ENCODE measurements around the gene PTPRT.

Gene PTPRT

GRCh38 chr20:43119720-43120119 is 70.0 kb downstream of the PTPRT start:
- no peak overlapping the region for H3K27ac Mint-ChIP-seq
- no peak overlapping the region for H3K4me3 Mint-ChIP-seq
- no peaks in the 10 kb centered on the region for H3K4me1 Mint-ChIP-seq (ENCODE audit: low read depth)
- DNase-seq: no peak
- H3K36me3 Mint-ChIP-seq (ENCODE audit: low read depth): no peaks in the 10 kb centered on the region
- H3K27me3 Mint-ChIP-seq: no peaks in the 10 kb centered on the region
- no peaks in the 10 kb centered on the region for H3K9me3 Mint-ChIP-seq

- Mint-ChIP-seq H3K36me3 (ENCODE audit: low read depth) (no peaks in the 10 kb centered on the region), H3K27me3 (peaks cover 6% of the 10 kb centered on the region), H3K27ac (no peak overlapping the region), H3K9me3 (peaks cover 1% of the 10 kb centered on the region), H3K4me1 (ENCODE audit: low read depth) (no peaks in the 10 kb centered on the region), H3K4me3 (no peak overlapping the region)
- no peak for DNase-seq
Measured at GRCh38 chr20:43102394-43102793, 87.3 kb downstream of the PTPRT start.

GRCh38 chr20:43096931-43097260 is 92.8 kb downstream of the PTPRT start:
- peaks cover 3% of the 10 kb centered on the region for H3K27me3 Mint-ChIP-seq
- H3K9me3 Mint-ChIP-seq: peaks cover 14% of the 10 kb centered on the region
- H3K27ac Mint-ChIP-seq: no peak overlapping the region
- DNase-seq: no peak
- H3K4me3 Mint-ChIP-seq: no peak overlapping the region
- H3K4me1 Mint-ChIP-seq (ENCODE audit: low read depth): no peaks in the 10 kb centered on the region
- no peaks in the 10 kb centered on the region for H3K36me3 Mint-ChIP-seq (ENCODE audit: low read depth)

DNA sequence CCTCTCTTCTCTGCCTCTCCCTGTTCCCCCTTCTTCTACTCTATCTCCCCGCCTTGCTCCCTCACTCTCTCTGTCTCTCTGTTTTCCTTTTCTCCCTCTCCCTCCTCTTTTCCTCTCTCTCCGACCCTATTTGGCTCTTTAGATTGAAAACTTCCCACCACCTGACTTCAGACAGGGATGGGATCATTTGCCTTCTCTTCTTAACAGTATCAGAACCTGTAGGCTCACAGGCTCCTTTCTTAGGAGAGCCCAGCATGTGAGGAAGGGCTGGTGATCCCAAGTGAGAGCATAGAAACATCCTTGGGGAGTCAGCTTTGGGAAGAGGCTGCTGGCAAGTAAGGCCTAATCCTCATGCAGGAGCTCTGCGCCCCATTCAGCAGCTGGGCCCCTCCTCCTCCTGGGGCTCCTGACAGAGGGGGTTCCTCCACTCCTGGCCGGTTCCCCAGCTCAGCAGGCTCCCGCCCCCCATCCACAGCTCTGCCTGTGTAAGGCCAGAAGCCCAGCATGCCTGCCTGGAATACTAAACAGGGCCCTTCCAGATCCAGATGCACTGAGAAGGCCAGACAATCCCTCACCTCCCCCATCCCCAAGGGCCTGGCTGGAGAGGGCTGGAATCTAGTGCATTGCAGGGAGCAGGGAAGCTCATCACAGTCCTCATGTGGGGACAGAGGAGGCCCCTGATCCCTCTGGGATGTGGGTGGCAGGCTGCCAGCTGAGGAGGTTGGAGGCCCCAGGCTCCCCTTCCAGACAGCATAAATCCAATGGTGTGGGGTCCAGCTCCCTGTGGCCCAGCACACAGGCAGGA is 93.4 kb downstream of the PTPRT start:
- no peak overlapping the region for H3K4me3 Mint-ChIP-seq
- peaks cover 3% of the 10 kb centered on the region for H3K27me3 Mint-ChIP-seq
- no peak overlapping the region for H3K27ac Mint-ChIP-seq
- no peaks in the 10 kb centered on the region for H3K4me1 Mint-ChIP-seq (ENCODE audit: low read depth)
- DNase-seq: no peak
- peaks cover 14% of the 10 kb centered on the region for H3K9me3 Mint-ChIP-seq
- no peaks in the 10 kb centered on the region for H3K36me3 Mint-ChIP-seq (ENCODE audit: low read depth)

- Mint-ChIP-seq H3K4me1 (ENCODE audit: low read depth) (no peaks in the 10 kb centered on the region), H3K36me3 (ENCODE audit: low read depth) (no peaks in the 10 kb centered on the region), H3K9me3 (peaks cover 14% of the 10 kb centered on the region), H3K27ac (no peak overlapping the region), H3K4me3 (no peak overlapping the region), H3K27me3 (peaks cover 3% of the 10 kb centered on the region)
- no peak for DNase-seq
Measured at GRCh38 chr20:43095034-43095433, 94.7 kb downstream of the PTPRT start.

DNA sequence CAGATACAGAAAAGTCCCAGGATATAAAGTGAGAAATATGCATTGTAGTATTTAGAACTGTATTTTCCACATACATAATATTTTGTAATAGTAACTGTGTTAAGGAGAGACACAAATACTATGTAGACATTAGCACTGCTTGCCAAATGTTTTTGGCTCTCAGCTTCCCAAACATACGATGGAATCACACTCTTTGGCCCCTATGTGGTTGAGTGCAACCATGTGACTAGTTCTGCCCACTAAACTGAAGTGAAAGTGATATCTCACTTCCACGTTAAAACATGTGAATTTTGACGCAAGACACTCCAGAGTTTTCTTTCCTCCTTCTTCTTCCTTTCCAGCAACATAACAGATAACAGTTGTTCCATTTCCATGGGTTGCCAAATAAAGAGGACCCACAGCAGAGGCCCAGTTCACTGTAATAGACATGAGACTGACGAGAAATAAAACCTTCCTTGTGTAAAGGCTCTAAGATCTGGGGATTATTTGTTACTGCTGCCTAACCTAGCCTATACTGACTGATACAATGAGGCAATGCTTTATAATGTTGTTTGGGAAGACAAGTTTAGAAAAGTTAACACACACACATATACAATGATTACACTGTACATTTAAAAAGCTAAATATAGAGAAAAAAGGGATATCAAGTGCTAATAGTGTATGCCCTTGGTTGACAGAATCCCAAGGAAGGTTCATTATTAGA is 97.2 kb downstream of the PTPRT start:
- no peaks in the 10 kb centered on the region for H3K36me3 Mint-ChIP-seq (ENCODE audit: low read depth)
- no peak overlapping the region for H3K4me3 Mint-ChIP-seq
- H3K4me1 Mint-ChIP-seq (ENCODE audit: low read depth): no peaks in the 10 kb centered on the region
- peaks cover 3% of the 10 kb centered on the region for H3K27me3 Mint-ChIP-seq
- no peak for DNase-seq
- H3K27ac Mint-ChIP-seq: no peak overlapping the region
- H3K9me3 Mint-ChIP-seq: peaks cover 14% of the 10 kb centered on the region

DNA sequence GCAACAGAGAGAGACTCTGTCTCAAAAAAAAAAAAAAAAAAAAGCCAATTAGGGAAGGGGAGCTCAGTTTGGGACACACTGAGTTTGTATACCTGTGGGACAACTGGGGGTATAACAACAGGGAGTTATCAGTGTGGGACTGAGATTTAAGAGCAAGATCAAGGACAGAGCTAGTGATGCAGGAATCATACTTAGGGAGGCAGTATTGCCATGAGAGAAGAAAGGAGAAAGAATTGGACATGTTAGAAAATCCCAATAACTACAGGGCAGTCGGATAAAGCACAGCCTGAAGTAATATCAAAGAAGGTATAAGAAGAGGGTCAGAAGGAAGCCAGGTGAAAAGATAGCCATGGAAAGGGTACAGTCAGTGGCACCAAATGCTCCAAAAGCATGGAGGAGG is 121.2 kb downstream of the PTPRT start:
- H3K36me3 Mint-ChIP-seq (ENCODE audit: low read depth): no peaks in the 10 kb centered on the region
- H3K27ac Mint-ChIP-seq: no peak overlapping the region
- H3K4me1 Mint-ChIP-seq (ENCODE audit: low read depth): no peaks in the 10 kb centered on the region
- no peak for DNase-seq
- H3K27me3 Mint-ChIP-seq: no peaks in the 10 kb centered on the region
- peaks cover 2% of the 10 kb centered on the region for H3K9me3 Mint-ChIP-seq
- no peak overlapping the region for H3K4me3 Mint-ChIP-seq

- no peak overlapping the region for H3K4me3 Mint-ChIP-seq
- DNase-seq: no peak
- no peaks in the 10 kb centered on the region for H3K27me3 Mint-ChIP-seq
- no peak overlapping the region for H3K27ac Mint-ChIP-seq
- no peaks in the 10 kb centered on the region for H3K36me3 Mint-ChIP-seq (ENCODE audit: low read depth)
- H3K9me3 Mint-ChIP-seq: peaks cover 2% of the 10 kb centered on the region
- H3K4me1 Mint-ChIP-seq (ENCODE audit: low read depth): no peaks in the 10 kb centered on the region
Measured at GRCh38 chr20:43066125-43066524, 123.6 kb downstream of the PTPRT start.

- Mint-ChIP-seq H3K27me3 (no peaks in the 10 kb centered on the region), H3K9me3 (peaks cover 2% of the 10 kb centered on the region), H3K4me1 (ENCODE audit: low read depth) (no peaks in the 10 kb centered on the region), H3K4me3 (no peak overlapping the region), H3K36me3 (ENCODE audit: low read depth) (no peaks in the 10 kb centered on the region), H3K27ac (no peak overlapping the region)
- no peak for DNase-seq
Measured at GRCh38 chr20:43065299-43065698, 124.4 kb downstream of the PTPRT start.

DNA sequence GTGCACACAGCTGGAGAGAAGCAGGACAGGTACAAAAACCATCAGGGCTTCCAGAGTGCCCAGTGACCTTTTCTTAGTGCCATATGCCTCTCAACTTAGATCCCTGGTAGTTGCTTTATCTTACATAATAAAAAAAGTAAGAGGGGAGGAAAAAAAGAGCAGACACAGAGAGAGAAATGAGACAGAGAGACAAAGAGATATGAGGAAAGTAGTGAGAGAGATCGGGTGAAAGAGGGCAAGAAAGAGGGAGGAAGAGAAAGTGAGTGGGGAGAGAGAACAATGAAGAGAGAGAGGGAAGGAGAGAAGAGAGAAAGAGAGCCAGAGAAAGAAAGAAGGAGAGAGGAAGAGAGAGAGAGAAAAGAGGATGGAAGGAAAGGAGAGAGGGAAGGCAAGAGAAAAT is 131.6 kb downstream of the PTPRT start:
- no peak for DNase-seq
- Mint-ChIP-seq H3K27me3 (peaks cover 4% of the 10 kb centered on the region), H3K9me3 (peaks cover 2% of the 10 kb centered on the region), H3K4me1 (ENCODE audit: low read depth) (no peaks in the 10 kb centered on the region), H3K4me3 (no peak overlapping the region), H3K36me3 (ENCODE audit: low read depth) (no peaks in the 10 kb centered on the region), H3K27ac (no peak overlapping the region)

GRCh38 chr20:43057317-43057716 is 132.4 kb downstream of the PTPRT start:
- peaks cover 6% of the 10 kb centered on the region for H3K27me3 Mint-ChIP-seq
- H3K27ac Mint-ChIP-seq: no peak overlapping the region
- no peak overlapping the region for H3K4me3 Mint-ChIP-seq
- no peak for DNase-seq
- H3K36me3 Mint-ChIP-seq (ENCODE audit: low read depth): no peaks in the 10 kb centered on the region
- no peaks in the 10 kb centered on the region for H3K4me1 Mint-ChIP-seq (ENCODE audit: low read depth)
- peaks cover 2% of the 10 kb centered on the region for H3K9me3 Mint-ChIP-seq

- H3K36me3 Mint-ChIP-seq (ENCODE audit: low read depth): no peaks in the 10 kb centered on the region
- peaks cover 6% of the 10 kb centered on the region for H3K27me3 Mint-ChIP-seq
- peaks cover 2% of the 10 kb centered on the region for H3K9me3 Mint-ChIP-seq
- H3K27ac Mint-ChIP-seq: no peak overlapping the region
- no peak overlapping the region for H3K4me3 Mint-ChIP-seq
- no peak for DNase-seq
- no peaks in the 10 kb centered on the region for H3K4me1 Mint-ChIP-seq (ENCODE audit: low read depth)
Measured at GRCh38 chr20:43055181-43055884, 134.4 kb downstream of the PTPRT start.

DNA sequence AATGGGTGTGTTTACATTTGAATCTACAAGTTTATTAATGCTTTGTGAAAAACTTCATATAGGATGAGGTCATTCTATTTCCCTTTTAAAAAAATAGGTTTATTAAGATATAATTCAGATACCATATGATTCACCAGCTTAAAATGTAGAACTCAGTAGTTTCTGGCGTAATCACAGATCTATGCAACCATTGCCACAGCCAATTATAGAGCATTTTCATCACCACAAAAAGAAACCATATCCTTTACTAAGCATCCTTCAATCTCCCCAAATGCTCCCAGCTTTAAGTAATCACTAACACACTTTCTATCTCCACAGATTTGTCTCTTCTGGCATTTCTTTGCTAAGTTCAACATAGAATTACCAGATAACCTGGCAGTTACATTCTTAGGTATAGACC is 137.2 kb downstream of the PTPRT start:
- Mint-ChIP-seq H3K4me1 (ENCODE audit: low read depth) (no peaks in the 10 kb centered on the region), H3K9me3 (peaks cover 2% of the 10 kb centered on the region), H3K36me3 (ENCODE audit: low read depth) (no peaks in the 10 kb centered on the region), H3K27me3 (peaks cover 6% of the 10 kb centered on the region), H3K4me3 (no peak overlapping the region), H3K27ac (no peak overlapping the region)
- no peak for DNase-seq

DNA sequence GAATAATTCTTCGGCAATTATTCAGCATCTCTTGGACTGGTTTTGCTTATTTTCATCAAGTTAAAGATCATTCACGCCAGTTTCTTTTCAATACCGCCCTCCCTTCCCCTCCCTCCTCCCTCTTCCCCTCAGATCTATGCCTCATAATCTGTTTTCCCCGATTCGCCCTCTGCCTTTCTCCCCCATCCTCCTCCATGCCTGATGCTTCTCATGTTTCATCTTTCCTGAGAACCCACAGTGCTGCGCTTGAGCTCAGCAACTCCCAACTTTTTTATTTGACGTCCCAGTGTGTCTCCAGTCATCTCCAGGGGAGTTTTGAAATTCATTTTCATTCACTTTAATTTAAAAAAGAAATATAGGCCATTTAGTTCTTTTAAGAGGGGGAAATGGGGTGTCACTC is 142.7 kb downstream of the PTPRT start:
- DNase-seq: no peak
- Mint-ChIP-seq H3K4me1 (ENCODE audit: low read depth) (no peaks in the 10 kb centered on the region), H3K27ac (no peak overlapping the region), H3K36me3 (ENCODE audit: low read depth) (no peaks in the 10 kb centered on the region), H3K9me3 (peaks cover 3% of the 10 kb centered on the region), H3K27me3 (no peaks in the 10 kb centered on the region), H3K4me3 (no peak overlapping the region)

- H3K4me3 Mint-ChIP-seq: no peak overlapping the region
- H3K4me1 Mint-ChIP-seq (ENCODE audit: low read depth): no peaks in the 10 kb centered on the region
- H3K27ac Mint-ChIP-seq: no peak overlapping the region
- H3K36me3 Mint-ChIP-seq (ENCODE audit: low read depth): no peaks in the 10 kb centered on the region
- DNase-seq: no peak
- H3K9me3 Mint-ChIP-seq: peaks cover 3% of the 10 kb centered on the region
- H3K27me3 Mint-ChIP-seq: no peaks in the 10 kb centered on the region
Measured at GRCh38 chr20:43043887-43044286, 145.8 kb downstream of the PTPRT start.

Data from activated T-cell treated with anti-CD3 and anti-CD28 coated beads, Interleukin-2, amount 50 U/mL, for 24 hours (primary cell).